Measurements from ENCODE around the gene TUBA8.
"Not testable (repeated sequence)": the region's sequence is repeated elsewhere in the genome, so short reads cannot be mapped to it uniquely, and the experiment has no call there.

GRCh38 chr22:18106550-18107341 lies 3.9 kb upstream of the TUBA8 start:
- TF ChIP-seq CTCF (IDR thresholded peaks at IDR 0.05); POLR2AphosphoS5 (IDR thresholded peaks at IDR 0.05; ENCODE audit: low read depth, low read length); TCF7L2 (IDR thresholded peaks at IDR 0.05; ENCODE audit: low read depth, low read length): not testable (repeated sequence)
